A673 (cell line): ENCODE data around the gene ZNF516.

Source experiments
- CTCF ChIP-seq: fragments of 300-800, 200-600 bp; sonication (generic); conservative IDR thresholded peaks from 2 replicates; pipeline ENCODE4 v1.5.1; 2017; ENCODE audit warnings: low read depth, mild to moderate bottlenecking, antibody characterized with exemption, low read length, moderate library complexity, mixed read lengths
- EZH2 ChIP-seq: fragments of 200-600 bp; sonication (generic); IDR thresholded peaks from 2 replicates; pipeline ENCODE4 v1.6.1; 2017; ENCODE audit warnings: borderline replicate concordance, low read depth, mild to moderate bottlenecking, mixed read lengths, antibody characterized with exemption, low read length; ENCODE audit not compliant: poor library complexity, severe bottlenecking

- TF ChIP-seq CTCF (no peak), EZH2 (no peak)
Observed at GRCh38 chr18:76384114-76384790, 110.8 kb downstream of the ZNF516 start.
